Mesendoderm (in vitro differentiated cells): ENCODE data around the gene EMCN.

Experiments
- DNase-seq: peaks from one replicate; pipeline ENCODE4 v3.0.0; 2013
- H2AK5ac ChIP-seq: 2 replicates; pipeline ENCODE4 v1.6.1; 2013; ENCODE audit warnings: low read length, inconsistent platforms
- H2BK120ac ChIP-seq: 2 replicates; pipeline ENCODE4 v1.6.1; 2013; ENCODE audit warnings: low read depth, mild to moderate bottlenecking, low read length, moderate library complexity, mixed read lengths
- H2BK15ac ChIP-seq: replicated peaks from 2 replicates; pipeline ENCODE4 v1.6.1; 2013; ENCODE audit warnings: low read depth, mild to moderate bottlenecking, moderate library complexity
- H2BK5ac ChIP-seq: 2 replicates; pipeline ENCODE4 v1.6.1; 2013; ENCODE audit warnings: low read length, inconsistent platforms
- H3K18ac ChIP-seq: 2 replicates; pipeline ENCODE4 v1.6.1; 2013; ENCODE audit warnings: mild to moderate bottlenecking, low read length, mixed read lengths
- H3K23ac ChIP-seq: one replicate; pipeline ENCODE4 v1.6.1; 2013; ENCODE audit warnings: low read length
- H3K27ac ChIP-seq: 2 replicates; pipeline ENCODE4 v1.5.1; 2013; ENCODE audit warnings: low read depth, mild to moderate bottlenecking, inconsistent platforms, low read length, moderate library complexity
- H3K27me3 ChIP-seq: 2 replicates; pipeline ENCODE4 v1.6.1; 2013; ENCODE audit warnings: low read length, control low read depth, mild to moderate bottlenecking, inconsistent platforms; ENCODE audit not compliant: insufficient read depth, poor library complexity
- H3K36me3 ChIP-seq: 2 replicates; pipeline ENCODE4 v1.6.1; 2013; ENCODE audit warnings: low read length, inconsistent platforms; ENCODE audit not compliant: control insufficient read depth, insufficient read depth
- H3K4ac ChIP-seq: one replicate; pipeline ENCODE4 v1.6.1; 2013; ENCODE audit warnings: low read depth, mild to moderate bottlenecking, low read length, moderate library complexity
- H3K4me1 ChIP-seq: 2 replicates; pipeline ENCODE4 v1.6.1; 2013; ENCODE audit warnings: low read depth, low read length, inconsistent platforms; ENCODE audit not compliant: control insufficient read depth
- H3K4me2 ChIP-seq: 2 replicates; pipeline ENCODE4 v1.6.1; 2013; ENCODE audit warnings: low read length
- H3K4me3 ChIP-seq: 2 replicates; pipeline ENCODE4 v1.5.1; 2013; ENCODE audit warnings: mild to moderate bottlenecking, low read length
- H3K56ac ChIP-seq: one replicate; pipeline ENCODE4 v1.6.1; 2013; ENCODE audit warnings: low read length
- H3K79me1 ChIP-seq: 2 replicates; pipeline ENCODE4 v1.6.1; 2013; ENCODE audit warnings: low read length, inconsistent platforms
- H3K79me2 ChIP-seq: 2 replicates; pipeline ENCODE4 v1.6.1; 2013; ENCODE audit warnings: mild to moderate bottlenecking, low read length; ENCODE audit not compliant: control insufficient read depth, insufficient read depth
- H3K9ac ChIP-seq: 2 replicates; pipeline ENCODE4 v1.6.1; 2013; ENCODE audit warnings: low read length, inconsistent platforms
- H4K5ac ChIP-seq: one replicate; pipeline ENCODE4 v1.6.1; 2013; ENCODE audit warnings: low read length
- H4K8ac ChIP-seq: one replicate; pipeline ENCODE4 v1.6.1; 2013; ENCODE audit warnings: low read depth, mild to moderate bottlenecking, control low read depth, low read length, moderate library complexity
- WGBS: extraction: QIAGEN DNeasy Blood & Tissue Kit; methylation state at CpG from one replicate; pipeline ENCODE4 v1.1.7; 2013; ENCODE audit warnings: low lambda C conversion rate, missing lambda C conversion rate; ENCODE audit not compliant: insufficient coverage; ENCODE audit errors: extremely low coverage; 5-methylcytosine and 5-hydroxymethylcytosine counted together

Gene EMCN

DNA sequence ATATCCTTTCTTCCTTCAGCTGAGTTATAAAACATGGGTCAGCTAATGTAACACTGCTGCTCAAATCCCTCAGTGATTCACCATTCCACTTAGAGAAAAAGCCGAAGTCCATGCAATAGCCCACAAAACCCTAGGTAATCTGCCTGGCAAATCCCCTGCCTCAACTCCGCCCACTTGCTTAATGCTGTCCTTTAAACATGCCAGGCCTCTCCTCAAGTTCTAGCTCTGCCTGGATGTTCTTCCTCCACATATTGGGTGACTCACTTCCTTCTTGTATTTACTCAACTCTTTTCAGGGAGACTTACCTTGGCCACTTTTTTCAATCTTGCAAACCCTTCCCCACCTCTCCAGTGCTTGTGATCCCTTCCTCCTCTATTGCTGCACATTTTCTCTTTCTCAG is 89.8 kb downstream of the EMCN start:
- no peak overlapping the region for H4K5ac ChIP-seq
- WGBS, result no CpG with 5 or more reads among the region's 2 CpGs
- H3K56ac ChIP-seq, result no peak overlapping the region
- no peak overlapping the region for H4K8ac ChIP-seq
- H3K23ac ChIP-seq, result no peak overlapping the region
- no peak overlapping the region for H2BK120ac ChIP-seq
- H3K18ac ChIP-seq, result no peak overlapping the region
- H2BK15ac ChIP-seq, result no peak overlapping the region
- no peak overlapping the region for H3K4me3 ChIP-seq
- no peak overlapping the region for H2AK5ac ChIP-seq
- H3K4me1 ChIP-seq, result no peaks in the 10 kb centered on the region
- no peaks in the 10 kb centered on the region for H3K79me2 ChIP-seq
- H3K36me3 ChIP-seq, result no peaks in the 10 kb centered on the region
- DNase-seq, result peak; percentile 35
- no peak overlapping the region for H3K4me2 ChIP-seq
- no peaks in the 10 kb centered on the region for H3K79me1 ChIP-seq
- H3K27ac ChIP-seq, result no peak overlapping the region
- no peaks in the 10 kb centered on the region for H3K27me3 ChIP-seq
- no peak overlapping the region for H3K9ac ChIP-seq
- H2BK5ac ChIP-seq, result no peak overlapping the region
- H3K4ac ChIP-seq, result no peak overlapping the region

DNA sequence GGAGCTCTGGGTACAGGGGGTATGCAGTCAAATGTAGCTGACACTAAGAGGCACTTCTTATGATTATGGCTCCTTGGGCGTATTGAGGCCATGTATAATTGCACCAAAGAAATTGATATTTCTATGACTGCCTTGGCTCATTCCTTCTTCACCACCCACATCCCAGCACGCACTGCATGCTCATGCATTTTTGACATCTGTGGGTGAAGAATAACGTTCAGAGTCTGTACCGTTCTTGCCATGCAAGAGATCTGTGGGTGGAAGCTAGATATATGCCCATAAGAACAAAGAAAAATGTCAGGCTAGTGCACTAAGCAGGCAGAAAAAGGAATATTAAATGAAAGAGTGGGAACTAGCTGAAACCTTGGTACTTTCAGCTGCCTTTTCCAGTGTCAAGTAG is 93.4 kb downstream of the EMCN start:
- Histone ChIP-seq H3K9ac (no peak overlapping the region), H3K23ac (no peak overlapping the region)
- WGBS, result no CpG with 5 or more reads among the region's 4 CpGs

DNA sequence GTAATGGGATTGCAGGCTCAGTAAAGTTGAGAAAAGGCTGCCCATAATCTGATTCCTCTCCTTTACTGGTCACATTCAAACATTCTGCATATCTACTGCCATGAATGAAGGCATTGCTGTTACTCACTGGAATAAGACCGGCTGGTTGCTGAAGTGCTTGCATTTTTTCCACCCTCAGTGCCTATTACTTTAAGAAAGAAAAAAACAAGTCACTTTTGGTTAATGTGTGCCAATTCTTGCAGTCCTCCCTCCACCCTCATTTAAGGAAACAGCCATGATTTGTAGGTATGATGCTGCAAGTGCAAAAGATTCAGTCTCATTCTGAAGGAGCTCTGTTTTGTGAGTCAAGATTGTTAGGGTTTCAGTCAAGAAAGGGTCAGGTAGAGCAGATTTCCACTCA is 94.9 kb downstream of the EMCN start:
- Histone ChIP-seq H2AK5ac (no peak overlapping the region), H2BK15ac (no peak overlapping the region), H3K4ac (no peak overlapping the region), H3K56ac (no peak overlapping the region), H2BK5ac (no peak overlapping the region), H3K36me3 (no peaks in the 10 kb centered on the region), H3K18ac (no peak overlapping the region), H3K23ac (no peak overlapping the region), H4K8ac (no peak overlapping the region), H3K27ac (no peak overlapping the region), H3K79me1 (no peaks in the 10 kb centered on the region), H3K4me1 (no peaks in the 10 kb centered on the region), H3K4me3 (no peak overlapping the region), H3K27me3 (no peaks in the 10 kb centered on the region), H3K9ac (no peak overlapping the region), H3K79me2 (no peaks in the 10 kb centered on the region), H4K5ac (no peak overlapping the region), H2BK120ac (no peak overlapping the region), H3K4me2 (no peak overlapping the region)
- no CpG with 5 or more reads among the region's 1 CpG for WGBS
- DNase-seq, result no peak

More for the DNA sequence above, 93.4 kb downstream of the EMCN start:
- H3K18ac ChIP-seq, result no peak overlapping the region
- H3K56ac ChIP-seq, result no peak overlapping the region
- H3K79me2 ChIP-seq, result no peaks in the 10 kb centered on the region
- no peaks in the 10 kb centered on the region for H3K36me3 ChIP-seq
- no peak overlapping the region for H3K4me3 ChIP-seq
- no peaks in the 10 kb centered on the region for H3K27me3 ChIP-seq
- DNase-seq, result no peak
- no peak overlapping the region for H2BK15ac ChIP-seq
- no peaks in the 10 kb centered on the region for H3K79me1 ChIP-seq
- no peak overlapping the region for H4K5ac ChIP-seq
- H4K8ac ChIP-seq, result no peak overlapping the region
- no peak overlapping the region for H3K27ac ChIP-seq
- H2BK120ac ChIP-seq, result no peak overlapping the region
- no peak overlapping the region for H3K4ac ChIP-seq
- H2AK5ac ChIP-seq, result no peak overlapping the region
- no peak overlapping the region for H2BK5ac ChIP-seq
- no peaks in the 10 kb centered on the region for H3K4me1 ChIP-seq
- no peak overlapping the region for H3K4me2 ChIP-seq

DNA sequence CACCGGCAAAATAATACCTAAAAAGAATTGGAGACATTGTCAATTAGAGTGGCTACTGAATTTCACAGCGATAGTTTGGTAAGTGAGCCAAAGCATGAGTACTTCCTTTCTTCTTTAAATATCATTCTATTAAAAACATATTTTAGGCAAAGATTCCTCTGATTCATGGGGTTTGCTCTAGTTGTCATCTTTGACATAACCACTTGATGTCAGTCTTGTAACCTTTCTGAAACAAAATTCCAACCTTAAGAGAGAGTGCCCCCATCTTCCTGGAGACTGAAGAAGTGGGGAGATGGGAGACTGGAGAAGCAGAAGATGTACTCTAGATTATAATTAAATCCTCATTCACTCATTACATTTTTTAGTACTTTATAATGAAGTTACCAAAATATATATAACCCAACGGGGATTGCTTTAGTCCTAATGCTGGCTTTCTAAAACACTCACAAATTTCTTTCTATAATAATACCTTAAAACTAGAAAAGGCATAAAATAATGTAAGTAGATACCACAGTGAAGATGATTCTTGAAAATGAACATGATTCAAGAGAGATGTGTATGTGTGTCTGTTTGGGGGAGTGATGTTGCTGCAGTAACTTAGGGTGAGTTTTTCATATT is 96.4 kb downstream of the EMCN start:
- no peak overlapping the region for H2AK5ac ChIP-seq
- no peak overlapping the region for H4K5ac ChIP-seq
- no peak overlapping the region for H4K8ac ChIP-seq
- peak; percentile 42 for DNase-seq
- H3K56ac ChIP-seq, result no peak overlapping the region
- no peak overlapping the region for H3K9ac ChIP-seq
- no peaks in the 10 kb centered on the region for H3K79me2 ChIP-seq
- no CpG with 5 or more reads among the region's 3 CpGs for WGBS
- H2BK120ac ChIP-seq, result no peak overlapping the region
- no peak overlapping the region for H3K4me2 ChIP-seq
- no peak overlapping the region for H2BK5ac ChIP-seq
- no peak overlapping the region for H3K27ac ChIP-seq
- H3K79me1 ChIP-seq, result no peaks in the 10 kb centered on the region
- no peaks in the 10 kb centered on the region for H3K27me3 ChIP-seq
- no peak overlapping the region for H3K4ac ChIP-seq
- no peak overlapping the region for H3K18ac ChIP-seq
- H3K4me3 ChIP-seq, result no peak overlapping the region
- no peaks in the 10 kb centered on the region for H3K36me3 ChIP-seq
- H3K23ac ChIP-seq, result no peak overlapping the region
- H3K4me1 ChIP-seq, result no peaks in the 10 kb centered on the region
- no peak overlapping the region for H2BK15ac ChIP-seq

DNA sequence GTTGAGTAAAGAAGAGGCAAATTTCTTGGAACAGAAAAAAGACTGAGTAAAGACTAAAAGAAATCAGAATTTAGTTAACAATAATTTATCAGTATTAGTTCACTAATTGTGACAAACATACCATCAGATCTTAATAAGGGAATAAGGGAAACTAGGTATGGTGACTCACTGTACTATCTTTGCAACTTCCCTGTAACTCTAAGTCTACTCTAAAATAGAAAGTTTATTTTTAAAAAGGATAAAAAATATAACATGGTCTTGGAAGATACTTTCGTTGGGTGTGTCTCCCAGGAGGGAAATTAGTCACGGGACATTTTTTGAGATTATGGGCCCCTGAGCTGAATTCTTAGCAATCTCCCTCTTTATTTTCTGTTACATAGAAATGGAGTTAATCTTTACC is 97.3 kb downstream of the EMCN start:
- Histone ChIP-seq H4K5ac (no peak overlapping the region), H3K18ac (no peak overlapping the region), H3K79me1 (no peaks in the 10 kb centered on the region), H3K4me1 (no peaks in the 10 kb centered on the region), H2AK5ac (no peak overlapping the region), H3K79me2 (no peaks in the 10 kb centered on the region), H3K27ac (no peak overlapping the region), H3K4ac (no peak overlapping the region), H3K23ac (no peak overlapping the region), H3K36me3 (no peaks in the 10 kb centered on the region), H2BK15ac (no peak overlapping the region), H3K9ac (no peak overlapping the region), H3K4me2 (no peak overlapping the region), H2BK120ac (no peak overlapping the region), H4K8ac (no peak overlapping the region), H3K4me3 (no peak overlapping the region), H3K27me3 (no peaks in the 10 kb centered on the region), H3K56ac (no peak overlapping the region), H2BK5ac (no peak overlapping the region)
- no peak for DNase-seq
- 100% methylated on average over 1 of the region's 2 CpGs for WGBS

DNA sequence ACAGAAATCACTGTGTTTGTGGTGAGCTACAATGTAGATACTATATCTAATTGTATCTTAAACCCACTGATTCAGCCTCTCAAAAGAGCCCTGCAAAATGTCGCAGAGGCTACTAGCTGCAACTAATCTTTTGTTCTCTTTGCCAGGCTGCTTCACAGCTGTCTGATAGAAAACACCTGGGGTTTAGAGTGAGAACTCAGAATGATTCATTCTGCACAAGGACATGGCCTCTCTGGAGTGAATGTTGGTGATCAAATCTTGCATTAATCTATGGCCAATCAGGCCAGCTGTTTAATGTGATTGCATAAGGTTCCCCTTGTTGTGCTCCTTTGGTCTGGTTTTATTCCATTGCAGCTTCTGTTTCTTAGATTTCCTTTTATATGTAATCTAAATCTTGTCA is 100.3 kb downstream of the EMCN start:
- Histone ChIP-seq H2BK120ac (no peak overlapping the region), H3K9ac (no peak overlapping the region), H3K27ac (no peak overlapping the region), H2AK5ac (no peak overlapping the region), H3K27me3 (no peaks in the 10 kb centered on the region), H3K4me1 (no peaks in the 10 kb centered on the region), H3K79me2 (no peaks in the 10 kb centered on the region), H3K18ac (no peak overlapping the region), H3K4me3 (no peak overlapping the region), H3K56ac (no peak overlapping the region), H3K4ac (no peak overlapping the region), H3K23ac (no peak overlapping the region), H3K36me3 (no peaks in the 10 kb centered on the region), H3K79me1 (no peaks in the 10 kb centered on the region), H4K8ac (no peak overlapping the region), H4K5ac (no peak overlapping the region), H3K4me2 (no peak overlapping the region), H2BK15ac (no peak overlapping the region), H2BK5ac (no peak overlapping the region)
- no CpG with 5 or more reads among the region's 1 CpG for WGBS
- DNase-seq, result no peak
